HG03108 (cell line): ENCODE measurements around the gene DAGLB.
A peak's percentile ranks its signal among the peaks of the same experiment; 100 is the strongest.
"Not testable (repeated sequence)": the region's sequence is repeated elsewhere in the genome, so short reads cannot be mapped to it uniquely, and the experiment has no call there.

Experiments used
- ATAC-seq: cut with Tn5 transposase; IDR thresholded peaks from one replicate; pipeline ENCODE4 v1.9.1; 2021; ENCODE audit warnings: moderate library complexity; ENCODE audit not compliant: unreplicated experiment

DAGLB gene

GRCh38 chr7:6463609-6464008, 15.9 kb upstream of the DAGLB start:
- ATAC-seq, result not testable (repeated sequence)

GRCh38 chr7:6461946-6462550, 14.3 kb upstream of the DAGLB start:
- no peak for ATAC-seq

GRCh38 chr7:6460990-6461584, 13.3 kb upstream of the DAGLB start:
- ATAC-seq, result no peak

GRCh38 chr7:6460303-6460702, 12.5 kb upstream of the DAGLB start:
- no peak for ATAC-seq

- not testable (repeated sequence) for ATAC-seq
These were observed 10.9 kb upstream of the DAGLB start for GRCh38 chr7:6458676-6459075.

GRCh38 chr7:6453734-6454133, 6.0 kb upstream of the DAGLB start:
- ATAC-seq, result no peak

GRCh38 chr7:6451224-6451705, 3.5 kb upstream of the DAGLB start:
- no peak for ATAC-seq

GRCh38 chr7:6450591-6450990, 2.8 kb upstream of the DAGLB start:
- not testable (repeated sequence) for ATAC-seq

GRCh38 chr7:6449884-6450283, 2.1 kb upstream of the DAGLB start:
- ATAC-seq, result not testable (repeated sequence)

- ATAC-seq, result no peak
These were observed 1.3 kb upstream of the DAGLB start for GRCh38 chr7:6448943-6449543.

GRCh38 chr7:6446838-6447580, 745 bp downstream of the DAGLB start:
- peak; percentile 31 for ATAC-seq

GRCh38 chr7:6444516-6445269, 3.1 kb downstream of the DAGLB start:
- ATAC-seq, result no peak

- no peak for ATAC-seq
These were observed 4.3 kb downstream of the DAGLB start for GRCh38 chr7:6443372-6443941.

- no peak for ATAC-seq
These were observed 5.6 kb downstream of the DAGLB start for GRCh38 chr7:6442114-6442513.

GRCh38 chr7:6440381-6440780, 7.4 kb downstream of the DAGLB start:
- ATAC-seq, result no peak

GRCh38 chr7:6438427-6438826, 9.3 kb downstream of the DAGLB start:
- ATAC-seq, result no peak

- no peak for ATAC-seq
These were observed 10.5 kb downstream of the DAGLB start for GRCh38 chr7:6437251-6437650.

- ATAC-seq, result no peak
These were observed 11.4 kb downstream of the DAGLB start for GRCh38 chr7:6436385-6436685.

GRCh38 chr7:6435486-6436384, 12.0 kb downstream of the DAGLB start:
- ATAC-seq, result peak; percentile 81
